SK-N-SH (cell line): Measurements from ENCODE around the gene PDGFB. TPM values are rescaled to one million over a fixed set of nuclear protein-coding genes. Genes with fewer than 3 reads are reported as not detected.

Experiments used
- CTCF ChIA-PET: fragments of 300-600, 350-600 bp; formaldehyde crosslinking; extraction: SDS; loops from one replicate; lab custom pipeline; 2021; lab: Yijun Ruan, JAX
- POLR2A ChIA-PET: fragments of 350-600 bp; sonication (Branson Sonifier 250); formaldehyde crosslinking; extraction: SDS; loops from one replicate; lab custom pipeline; 2020; ENCODE audit warnings: antibody characterized with exemption, inconsistent platforms; lab: Yijun Ruan, JAX
- DNase-seq: peaks from one replicate; pipeline ENCODE4 v3.0.0; 2012
- H2AFZ ChIP-seq: fragments of 200-600 bp; sonication (generic); 2 replicates; pipeline ENCODE4 v1.8.1; 2016; ENCODE audit warnings: antibody characterized with exemption, mild to moderate bottlenecking, low read depth
- H3F3A ChIP-seq: fragments of 200-600 bp; sonication (generic); replicated peaks from 2 replicates; pipeline ENCODE3; 2016; ENCODE audit warnings: antibody characterized with exemption, mild to moderate bottlenecking; ENCODE audit not compliant: insufficient read depth
- H3K27ac ChIP-seq, 2 experiments: fragments of 200-500 bp in 1 of 2; fragments of 200-600 bp in 1 of 2; sonication (Bioruptor generic) in 1 of 2; sonication (generic), shearing (Covaris generic) in 1 of 2; 2 replicates each; pipeline versions ENCODE4 v1.5.1 to v1.6.1; 2014 to 2016; ENCODE audit warnings: low read depth in 2 of 2, inconsistent platforms in 1 of 2, low read length in 1 of 2, mild to moderate bottlenecking in 1 of 2, mixed read lengths in 1 of 2
- H3K27me3 ChIP-seq: fragments of 200-600 bp; sonication (generic), shearing (Covaris generic); 2 replicates; pipeline ENCODE4 v1.6.1; 2016; ENCODE audit warnings: mixed run types; ENCODE audit not compliant: insufficient read depth
- H3K36me3 ChIP-seq, 2 experiments: fragments of 200-500 bp in 1 of 2; fragments of 200-600 bp in 1 of 2; sonication (Bioruptor generic) in 1 of 2; sonication (generic) in 1 of 2; replicated peaks in 1 of 2; 2 replicates each; pipeline versions ENCODE3 to v1.5.1; 2014 to 2016; ENCODE audit warnings: low read length in 1 of 2, mild to moderate bottlenecking in 1 of 2; ENCODE audit not compliant: insufficient read depth in 2 of 2, control insufficient read depth in 1 of 2
- H3K4me1 ChIP-seq, 2 experiments: fragments of 200-500 bp in 1 of 2; fragments of 200-600 bp in 1 of 2; sonication (Bioruptor generic) in 1 of 2; sonication (generic), shearing (Covaris generic) in 1 of 2; 2 replicates each; pipeline versions ENCODE4 v1.5.1 to v1.6.1; 2014 to 2016; ENCODE audit warnings: low read depth in 1 of 2, low read length in 1 of 2, mixed run types in 1 of 2; ENCODE audit not compliant: insufficient read depth in 2 of 2, control insufficient read depth in 1 of 2
- H3K4me2 ChIP-seq: fragments of 200-600 bp; sonication (generic), shearing (Covaris generic); 2 replicates; pipeline ENCODE4 v1.6.1; 2017; ENCODE audit warnings: mixed run types
- H3K4me3 ChIP-seq, 2 experiments: fragments of 200-500 bp in 1 of 2; fragments of 200-600 bp in 1 of 2; sonication (Bioruptor generic) in 1 of 2; sonication (generic), shearing (Covaris generic) in 1 of 2; 2 replicates each; pipeline versions ENCODE4 v1.5.1 to v1.8.1; 2014 to 2016; ENCODE audit warnings: low read depth in 2 of 2, inconsistent platforms in 1 of 2, low read length in 1 of 2, mild to moderate bottlenecking in 1 of 2, mixed read lengths in 1 of 2, moderate library complexity in 1 of 2
- H3K79me2 ChIP-seq: fragments of 200-600 bp; sonication (generic); 2 replicates; pipeline ENCODE4 v1.8.1; 2017; ENCODE audit warnings: mild to moderate bottlenecking; ENCODE audit not compliant: insufficient read depth
- H3K9ac ChIP-seq: fragments of 200-600 bp; sonication (generic); 2 replicates; pipeline ENCODE4 v1.6.1; 2017; ENCODE audit warnings: mixed run types
- H3K9me2 ChIP-seq: fragments of 200-600 bp; sonication (generic); 2 replicates; pipeline ENCODE4 v1.6.1; 2017; ENCODE audit warnings: mixed run types
- H3K9me3 ChIP-seq: fragments of 200-600 bp; sonication (generic); 2 replicates; pipeline ENCODE4 v1.6.1; 2017; ENCODE audit warnings: mixed run types, mild to moderate bottlenecking, moderate library complexity
- H4K20me1 ChIP-seq: fragments of 200-600 bp; sonication (generic); 2 replicates; pipeline ENCODE4 v1.6.1; 2017; ENCODE audit warnings: mild to moderate bottlenecking, mixed run types; ENCODE audit not compliant: insufficient read depth
- CHD2 ChIP-seq: fragments of 150-350 bp; IDR thresholded peaks from 2 replicates; pipeline ENCODE4 v1.6.1; 2018; ENCODE audit warnings: low read length; ENCODE audit not compliant: partially characterized antibody
- ELF1 ChIP-seq: IDR thresholded peaks from 2 replicates; pipeline ENCODE4 v1.4.0; 2012
- EZH2phosphoT487 ChIP-seq: fragments of 200-600 bp; sonication (generic); IDR thresholded peaks from 2 replicates; pipeline ENCODE4 v1.6.1; 2017; ENCODE audit warnings: low read depth, mixed run types, mild to moderate bottlenecking, antibody characterized with exemption, moderate library complexity, borderline replicate concordance
- FOXM1 ChIP-seq: IDR thresholded peaks from 2 replicates; pipeline ENCODE4 v1.4.0; 2012; ENCODE audit warnings: low read depth, mild to moderate bottlenecking
- JUND ChIP-seq: IDR thresholded peaks from 2 replicates; pipeline ENCODE4 v1.4.0; 2012
- MXI1 ChIP-seq: IDR thresholded peaks from 2 replicates; pipeline ENCODE4 v1.6.1; 2012; ENCODE audit warnings: mild to moderate bottlenecking, low read depth, low read length, improper control_type of control experiment
- NFIC ChIP-seq: IDR thresholded peaks from 2 replicates; pipeline ENCODE4 v1.4.0; 2012; ENCODE audit warnings: borderline replicate concordance
- POLR2AphosphoS5 ChIP-seq: IDR thresholded peaks from 2 replicates; pipeline ENCODE4 v1.6.1; 2012; ENCODE audit warnings: low read depth, low read length
- RCOR1 ChIP-seq: fragments of 150-350 bp; IDR thresholded peaks from 2 replicates; pipeline ENCODE4 v1.6.1; 2017; ENCODE audit warnings: antibody characterized with exemption, low read length
- SIN3A ChIP-seq: IDR thresholded peaks from 2 replicates; pipeline ENCODE4 v1.6.1; 2012; ENCODE audit warnings: low read depth, mild to moderate bottlenecking, low read length, moderate library complexity, borderline replicate concordance
- SMC3 ChIP-seq: IDR thresholded peaks from 2 replicates; pipeline ENCODE4 v1.6.1; 2012; ENCODE audit warnings: low read depth, low read length, improper control_type of control experiment
- TAF1 ChIP-seq: IDR thresholded peaks from 2 replicates; pipeline ENCODE4 v1.6.1; 2012; ENCODE audit warnings: low read depth, mild to moderate bottlenecking, low read length, moderate library complexity, borderline replicate concordance
- TEAD4 ChIP-seq: IDR thresholded peaks from 2 replicates; pipeline ENCODE4 v1.4.0; 2012; ENCODE audit warnings: mild to moderate bottlenecking, borderline replicate concordance; ENCODE audit not compliant: insufficient read depth
- YY1 ChIP-seq: IDR thresholded peaks from 2 replicates; pipeline ENCODE4 v1.4.0; 2012; ENCODE audit warnings: low read depth, mild to moderate bottlenecking
- WGBS: methylation state at CpG from one replicate; pipeline ENCODE4 v1.1.6; 2017; ENCODE audit warnings: low lambda C conversion rate; 5-methylcytosine and 5-hydroxymethylcytosine counted together
- polyA plus RNA-seq, 3 experiments: library from polyadenylated mRNA; depleted of rRNA; stranded (reverse); fragments of >200 nt; gene quantifications; 2 replicates each; pipeline ENCODE4 v1.2.3, GENCODE V29; 2012
- TF ChIP-seq, protein P1 (sequence below): IDR thresholded peaks from 2 replicates; pipeline ENCODE4; 2012
- TF ChIP-seq, protein P2 (sequence below): IDR thresholded peaks from 2 replicates; pipeline ENCODE4 v1.4.0; 2012; ENCODE audit warnings: low read depth
- TF ChIP-seq, protein P3 (sequence below): IDR thresholded peaks from 2 replicates; pipeline ENCODE4 v1.4.0; 2012; ENCODE audit warnings: low read depth, borderline replicate concordance

The PDGFB gene
- polyA plus RNA-seq, 1 of the 3 experiments (the other 2 are of a cell fraction): 0.44 TPM

DNA sequence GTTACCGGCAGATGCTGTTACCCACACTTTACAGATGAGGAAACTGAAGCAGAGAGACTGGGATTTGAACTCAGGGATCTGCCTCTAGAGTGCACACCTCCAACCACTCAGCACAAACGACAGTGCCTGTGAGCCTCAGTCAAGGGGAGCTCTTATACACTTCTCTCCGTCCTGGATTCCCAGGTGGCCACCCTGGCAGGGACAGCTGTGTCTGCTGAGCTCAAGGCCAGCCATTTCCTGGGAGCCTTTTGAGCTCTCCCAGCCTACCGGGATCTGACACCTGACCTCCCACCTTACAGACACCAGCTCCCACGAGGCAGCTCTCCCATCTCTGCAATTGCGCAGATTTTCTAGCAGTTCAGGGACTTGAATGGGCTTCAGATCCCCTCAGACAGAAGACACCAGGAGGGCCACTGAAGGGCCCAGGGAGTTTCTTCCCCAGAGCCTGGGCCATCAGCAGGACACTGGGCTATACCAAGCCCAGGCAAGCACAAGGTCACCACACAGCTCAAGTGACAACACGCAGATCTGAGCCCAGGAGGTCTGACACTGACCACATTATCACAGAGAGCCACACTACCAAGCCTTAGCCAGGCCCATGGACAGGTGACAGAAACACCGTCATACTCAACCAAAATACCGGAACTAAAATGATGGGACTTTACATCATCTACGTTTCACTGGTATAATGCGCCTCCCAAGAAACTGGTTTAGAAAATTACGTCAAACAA, 17.1 kb downstream of the PDGFB start (continued):
- TF ChIP-seq SMC3 (no peak), MXI1 (no peak), FOXM1 (no peak), YY1 (no peak), POLR2AphosphoS5 (no peak), TEAD4 (no peak), SIN3A (no peak), ELF1 (no peak)
- TF ChIP-seq, protein P1, sequence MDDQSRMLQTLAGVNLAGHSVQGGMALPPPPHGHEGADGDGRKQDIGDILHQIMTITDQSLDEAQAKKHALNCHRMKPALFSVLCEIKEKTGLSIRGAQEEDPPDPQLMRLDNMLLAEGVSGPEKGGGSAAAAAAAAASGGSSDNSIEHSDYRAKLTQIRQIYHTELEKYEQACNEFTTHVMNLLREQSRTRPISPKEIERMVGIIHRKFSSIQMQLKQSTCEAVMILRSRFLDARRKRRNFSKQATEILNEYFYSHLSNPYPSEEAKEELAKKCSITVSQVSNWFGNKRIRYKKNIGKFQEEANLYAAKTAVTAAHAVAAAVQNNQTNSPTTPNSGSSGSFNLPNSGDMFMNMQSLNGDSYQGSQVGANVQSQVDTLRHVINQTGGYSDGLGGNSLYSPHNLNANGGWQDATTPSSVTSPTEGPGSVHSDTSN: no peak
- TF ChIP-seq, protein P2, sequence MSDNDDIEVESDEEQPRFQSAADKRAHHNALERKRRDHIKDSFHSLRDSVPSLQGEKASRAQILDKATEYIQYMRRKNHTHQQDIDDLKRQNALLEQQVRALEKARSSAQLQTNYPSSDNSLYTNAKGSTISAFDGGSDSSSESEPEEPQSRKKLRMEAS: no peak

DNA sequence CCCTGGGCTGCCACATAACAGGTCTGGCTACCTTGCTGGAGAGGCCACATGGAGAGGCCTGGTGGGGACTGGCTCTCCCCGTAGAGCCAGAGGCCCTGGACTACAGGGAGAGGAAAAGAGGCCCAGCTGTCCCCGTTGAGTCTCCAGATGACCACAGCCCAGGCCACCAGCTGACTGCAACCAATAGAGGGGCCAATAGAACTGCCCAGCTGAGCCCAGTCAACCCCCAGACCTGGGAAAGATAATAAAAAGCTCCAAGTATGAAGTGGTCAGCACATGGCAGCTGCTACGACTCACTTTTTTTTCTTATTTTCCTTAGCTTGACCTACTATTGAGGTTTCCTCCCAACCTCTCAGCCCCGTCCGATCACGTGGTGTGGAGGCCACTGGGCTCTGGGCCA, 18.4 kb downstream of the PDGFB start:
- no peak overlapping the region for H3K9ac ChIP-seq
- H3K36me3 ChIP-seq: no peaks in the 10 kb centered on the region
- H3K27me3 ChIP-seq: no peaks in the 10 kb centered on the region
- H3F3A ChIP-seq: no peaks in the 10 kb centered on the region
- no peaks in the 10 kb centered on the region for H3K4me1 ChIP-seq
- no peaks in the 10 kb centered on the region for H3K9me3 ChIP-seq
- TF ChIP-seq ELF1: no peak
- no peak for TF ChIP-seq NFIC
- no peak for TF ChIP-seq EZH2phosphoT487
- no peak overlapping the region for H2AFZ ChIP-seq
- WGBS: 93% methylated on average over 4 of the region's 6 CpGs
- no peak overlapping the region for H3K4me2 ChIP-seq
- H3K9me2 ChIP-seq: no peaks in the 10 kb centered on the region
- no peak overlapping the region for H3K27ac ChIP-seq
- CTCF ChIA-PET: no interaction called here
- DNase-seq: no peak
- H3K4me3 ChIP-seq: no peak overlapping the region
- POLR2A ChIA-PET: no interaction called here
- H3K79me2 ChIP-seq: no peaks in the 10 kb centered on the region
- H4K20me1 ChIP-seq: no peaks in the 10 kb centered on the region

DNA sequence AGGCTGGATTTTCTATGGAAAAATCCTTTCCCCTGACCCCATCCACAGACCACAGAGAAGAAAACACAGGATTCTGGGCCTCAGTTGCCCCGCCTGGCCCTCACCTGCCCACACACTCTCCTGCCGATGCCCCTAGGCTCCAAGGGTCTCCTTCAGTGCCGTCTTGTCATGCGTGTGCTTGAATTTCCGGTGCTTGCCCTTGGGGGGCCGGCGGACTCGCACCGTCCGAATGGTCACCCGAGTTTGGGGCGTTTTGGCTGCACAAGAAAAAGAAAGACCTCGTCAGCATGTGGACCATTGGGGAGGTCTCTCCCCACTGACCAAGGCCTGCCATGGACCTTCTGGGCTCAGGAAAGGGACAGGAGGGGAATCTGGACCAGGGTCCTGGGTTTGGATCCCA, 19.2 kb downstream of the PDGFB start:
- H3K9me3 ChIP-seq: no peaks in the 10 kb centered on the region
- H3K4me1 ChIP-seq: no peaks in the 10 kb centered on the region
- POLR2A ChIA-PET: no interaction called here
- 93% methylated on average over 5 of the region's 13 CpGs for WGBS
- no peak overlapping the region for H3K9ac ChIP-seq
- no peaks in the 10 kb centered on the region for H3K27me3 ChIP-seq
- H3K79me2 ChIP-seq: no peaks in the 10 kb centered on the region
- TF ChIP-seq ELF1: no peak
- TF ChIP-seq RCOR1: no peak
- TF ChIP-seq, protein P3, sequence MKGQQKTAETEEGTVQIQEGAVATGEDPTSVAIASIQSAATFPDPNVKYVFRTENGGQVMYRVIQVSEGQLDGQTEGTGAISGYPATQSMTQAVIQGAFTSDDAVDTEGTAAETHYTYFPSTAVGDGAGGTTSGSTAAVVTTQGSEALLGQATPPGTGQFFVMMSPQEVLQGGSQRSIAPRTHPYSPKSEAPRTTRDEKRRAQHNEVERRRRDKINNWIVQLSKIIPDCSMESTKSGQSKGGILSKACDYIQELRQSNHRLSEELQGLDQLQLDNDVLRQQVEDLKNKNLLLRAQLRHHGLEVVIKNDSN: no peak
- TF ChIP-seq TAF1: no peak
- TF ChIP-seq CHD2: no peak
- TF ChIP-seq JUND: no peak
- TF ChIP-seq, all 33 proteins: peak for 0
- no peak overlapping the region for H2AFZ ChIP-seq
- no peak overlapping the region for H3K27ac ChIP-seq
- no peaks in the 10 kb centered on the region for H3F3A ChIP-seq
- H3K36me3 ChIP-seq: no peaks in the 10 kb centered on the region
- no peak overlapping the region for H3K4me3 ChIP-seq
- H3K4me2 ChIP-seq: no peak overlapping the region
- DNase-seq: no peak
- H3K9me2 ChIP-seq: no peaks in the 10 kb centered on the region
- CTCF ChIA-PET: no interaction called here
- H4K20me1 ChIP-seq: no peaks in the 10 kb centered on the region
